GM12892 (cell line): ENCODE measurements around the gene KRT79.

Experiments used
- POLR2A ChIP-seq: IDR thresholded peaks from 2 replicates; pipeline ENCODE4 v1.6.1; 2011; ENCODE audit warnings: low read depth, low read length, control low read depth
- TAF1 ChIP-seq: IDR thresholded peaks from 2 replicates; pipeline ENCODE4 v1.6.1; 2011; ENCODE audit warnings: low read depth, mild to moderate bottlenecking, control low read depth, low read length, borderline replicate concordance

DNA sequence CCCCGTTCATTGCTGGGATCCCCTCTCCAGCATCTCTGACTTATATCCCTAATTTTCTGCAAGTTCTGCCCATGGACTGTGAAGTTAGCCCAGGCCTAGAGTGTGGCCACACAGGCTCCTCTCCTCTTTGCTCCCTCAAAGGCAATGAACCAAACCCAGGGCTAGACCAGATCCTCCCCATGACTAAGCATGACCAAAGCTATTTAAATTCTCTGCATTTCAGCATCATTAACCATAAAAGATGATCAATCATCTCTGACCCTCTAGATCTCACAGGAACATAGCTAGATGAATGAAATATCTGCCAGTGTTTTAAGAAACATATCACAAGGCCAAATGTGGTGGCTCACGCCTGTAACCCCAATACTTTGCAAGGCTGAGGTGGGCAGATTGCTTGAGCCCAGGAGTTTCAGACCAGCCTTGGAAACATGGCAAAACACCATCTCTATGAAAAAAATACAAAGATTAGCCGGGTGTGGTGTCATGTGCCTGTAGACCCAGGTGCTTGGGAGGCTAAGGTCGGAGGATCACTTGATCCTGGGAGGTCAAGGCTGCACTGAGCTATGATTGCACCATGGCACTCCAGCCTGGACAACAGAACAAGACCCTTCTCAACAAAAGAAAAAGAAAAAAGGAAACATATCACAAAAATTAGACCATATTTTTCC, 36.0 kb downstream of the KRT79 start:
- TF ChIP-seq POLR2A (no peak), TAF1 (no peak)
